Fibroblast of skin of right quadriceps (primary cell): ENCODE results near the gene LRBA.

Experiments used
- DNase-seq: peaks from one replicate; pipeline ENCODE4 v3.0.0-alpha.2; 2013

Gene LRBA

DNA sequence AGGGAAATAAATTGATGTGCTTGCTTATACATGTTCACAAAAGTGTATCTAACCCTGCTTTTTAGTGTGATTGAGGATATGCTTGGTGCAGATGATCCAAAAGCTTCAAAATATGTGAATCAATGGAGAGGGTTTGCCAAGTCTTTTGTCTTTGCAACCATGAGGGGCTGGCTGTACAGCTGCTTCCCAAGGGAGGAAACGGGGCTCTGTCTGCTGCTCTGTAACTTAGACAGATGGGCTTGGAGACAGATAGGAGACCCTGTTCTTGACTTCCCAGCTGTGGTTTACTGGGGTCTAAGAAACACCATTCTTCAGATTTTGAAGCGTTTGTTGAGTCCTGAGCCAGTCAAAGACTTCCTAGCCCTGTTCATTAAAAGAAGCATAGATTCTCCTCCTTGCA is 784.5 kb downstream of the LRBA start:
- no peak for DNase-seq

DNA sequence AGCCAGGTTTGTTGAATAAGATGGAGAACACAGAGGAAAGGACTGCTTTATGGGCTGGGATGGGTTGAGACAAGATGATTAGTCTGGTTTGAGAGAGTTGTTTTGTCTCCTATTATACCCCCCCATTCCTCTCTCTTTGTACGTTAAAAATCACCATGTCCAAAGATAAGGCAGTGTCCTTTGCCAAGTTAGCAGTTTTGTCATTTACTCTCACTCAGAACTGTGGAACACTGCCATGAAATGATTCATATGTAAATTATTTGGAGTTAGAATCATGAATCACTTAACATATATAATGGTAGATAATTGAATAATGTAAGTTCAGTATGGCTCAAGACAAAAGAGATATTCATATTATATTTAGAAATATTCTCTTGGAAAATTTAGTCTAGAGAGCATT is 785.6 kb downstream of the LRBA start:
- peak; percentile 96 for DNase-seq

DNA sequence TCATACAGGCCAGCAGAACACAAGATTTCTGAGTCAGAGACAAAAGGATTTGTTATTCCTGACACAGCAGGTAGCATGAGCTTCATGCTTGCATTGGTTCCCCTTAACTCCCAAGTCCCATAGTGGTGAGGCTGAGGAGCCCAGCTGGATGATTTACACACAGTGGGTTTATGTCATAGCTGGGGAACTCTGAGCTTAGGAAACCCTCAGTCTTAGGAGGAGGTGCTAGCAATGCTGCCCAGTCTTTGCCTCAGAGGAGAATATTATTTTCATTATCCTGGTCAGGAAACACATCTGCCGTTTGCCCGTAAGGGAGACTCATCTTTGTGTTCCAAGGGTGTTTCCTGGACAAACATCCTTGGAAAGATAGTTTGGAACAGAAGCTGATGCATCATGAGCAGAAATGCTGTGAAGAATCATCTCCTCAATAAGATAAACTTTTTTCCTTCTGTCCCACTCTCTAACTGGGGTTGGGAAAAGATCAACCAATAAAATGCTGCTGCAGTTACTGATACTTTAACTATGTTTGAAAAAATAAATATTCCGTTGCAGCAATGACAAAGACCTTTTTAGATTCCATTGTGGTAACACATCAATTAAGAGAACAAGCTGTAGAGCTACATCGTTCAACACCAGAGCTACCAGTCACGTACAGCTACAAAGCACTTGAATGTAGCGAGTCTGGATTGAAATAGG is 790.0 kb downstream of the LRBA start:
- DNase-seq = peak; percentile 98

DNA sequence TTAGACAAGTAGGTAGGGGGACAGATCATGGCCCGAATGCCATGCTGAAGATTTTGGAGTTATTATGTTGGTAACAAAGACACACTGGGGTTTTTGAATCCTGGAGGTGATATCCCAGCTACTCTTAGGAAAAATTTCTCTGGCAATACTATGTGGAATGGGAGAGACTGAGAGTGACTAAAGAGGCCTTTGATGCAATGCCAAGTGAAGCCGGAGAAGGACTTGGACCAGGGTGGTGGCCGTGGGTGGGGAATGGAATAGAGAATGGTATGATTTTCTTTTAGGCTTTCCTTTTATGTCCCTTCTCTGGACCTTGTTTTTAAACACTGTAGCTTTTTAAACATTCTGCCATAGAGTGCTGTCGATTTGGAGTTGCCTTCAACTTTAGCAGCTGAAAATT is 795.2 kb downstream of the LRBA start:
- DNase-seq = no peak

DNA sequence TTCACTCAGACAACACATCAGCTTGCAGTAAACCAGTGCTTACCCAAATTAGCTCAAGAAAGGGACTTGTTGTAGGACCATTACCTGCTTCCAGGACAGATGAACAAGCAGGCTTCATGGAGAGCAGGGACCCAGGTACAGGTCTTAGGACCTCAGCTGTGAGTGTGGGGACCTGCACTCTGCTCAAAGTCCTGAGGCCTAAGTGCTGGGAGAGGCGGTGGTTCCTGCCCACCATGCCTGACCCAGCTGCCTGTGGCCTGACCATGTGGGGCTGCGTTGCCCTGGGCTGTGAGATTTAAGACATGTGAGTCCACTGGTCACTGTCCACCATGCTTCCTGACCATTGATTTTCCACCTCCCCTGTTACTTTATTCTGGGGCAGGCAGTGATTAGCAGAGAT is 796.6 kb downstream of the LRBA start:
- no peak for DNase-seq

DNA sequence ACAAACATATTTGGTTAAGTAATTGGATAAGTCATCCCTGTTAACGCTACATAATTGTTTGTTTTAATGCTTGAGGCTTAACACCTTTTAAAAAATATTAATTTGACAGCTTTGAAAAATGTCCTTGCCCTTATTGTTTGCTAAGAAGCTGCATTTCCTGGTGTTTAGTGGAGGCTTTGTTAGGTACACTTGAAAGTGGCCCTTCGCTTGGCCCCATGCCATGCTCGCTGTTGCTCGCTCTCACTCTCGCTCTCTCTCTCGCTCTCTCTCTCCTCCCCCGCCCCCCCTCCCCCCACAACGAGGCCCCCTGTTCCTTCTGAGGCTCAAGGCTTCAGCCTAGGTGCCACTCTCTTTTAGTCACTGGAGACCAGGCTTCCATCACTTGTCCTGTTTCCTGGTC is 797.3 kb downstream of the LRBA start:
- no peak for DNase-seq

DNA sequence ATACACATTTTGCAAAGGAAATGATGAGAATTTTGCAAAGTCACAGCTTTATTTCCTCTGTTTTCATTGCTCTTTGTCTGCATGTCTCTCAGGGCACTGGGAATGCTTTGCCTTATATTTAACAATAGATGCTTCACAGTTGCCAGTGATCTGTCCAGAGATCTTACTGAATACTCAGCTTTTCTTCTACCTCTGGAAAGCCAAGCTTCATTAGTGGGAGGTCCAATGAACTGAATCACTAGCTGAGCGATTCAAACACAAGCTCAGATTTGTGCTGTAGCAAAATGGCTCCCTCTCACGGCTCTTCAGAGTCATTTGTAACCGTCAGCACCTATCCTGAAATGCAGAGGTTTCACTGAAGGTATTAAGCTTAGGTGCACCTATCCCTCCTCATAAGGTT is 797.9 kb downstream of the LRBA start:
- DNase-seq = peak; percentile 83

DNA sequence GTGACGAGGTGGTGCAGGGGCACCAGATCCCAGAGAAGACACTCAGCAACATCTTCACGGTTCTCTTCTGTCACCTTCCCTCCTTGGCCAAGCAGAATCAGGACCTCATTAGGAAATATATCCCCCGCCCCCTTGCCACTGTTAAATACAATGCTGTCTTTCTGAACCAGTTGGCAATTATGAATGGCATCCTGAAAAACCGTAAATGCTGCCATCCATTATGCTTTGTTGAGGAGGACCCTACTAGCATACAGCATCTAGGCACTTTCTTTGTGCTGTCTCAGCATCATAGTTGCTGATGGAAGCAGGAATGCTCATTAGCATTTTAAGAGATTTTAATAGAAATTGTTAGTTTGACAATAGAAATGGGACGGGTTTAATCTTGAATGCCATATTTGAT is 798.4 kb downstream of the LRBA start:
- DNase-seq = no peak

DNA sequence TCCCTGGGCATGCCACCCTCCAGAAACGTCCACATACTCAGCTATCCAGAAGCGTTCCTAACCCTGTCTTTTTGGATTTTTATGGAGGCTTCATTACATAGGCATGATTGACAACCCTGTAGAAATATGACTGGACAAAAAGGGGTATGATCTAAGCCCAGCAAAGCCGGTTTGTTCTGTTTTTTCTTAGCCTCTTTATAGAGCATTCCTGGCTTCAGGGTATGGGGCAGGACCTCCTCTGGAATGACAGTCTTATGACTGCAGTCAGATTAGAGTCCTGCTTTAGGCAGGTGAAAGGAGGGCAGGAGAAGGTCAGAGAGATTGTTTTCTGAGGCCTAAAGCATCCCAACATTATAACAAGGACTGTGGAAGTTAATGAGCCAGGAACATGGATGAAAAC is 799.5 kb downstream of the LRBA start:
- DNase-seq = no peak
